HuH-7 (cell line): Measurements from ENCODE around the gene ZIC3.
"Not testable (repeated sequence)": the region's sequence is repeated elsewhere in the genome, so short reads cannot be mapped to it uniquely, and the experiment has no call there.

Experiments used
- DNase-seq: peaks from one replicate; pipeline ENCODE4 v3.0.0; 2011; ENCODE audit warnings: low spot score

The ZIC3 gene

DNA sequence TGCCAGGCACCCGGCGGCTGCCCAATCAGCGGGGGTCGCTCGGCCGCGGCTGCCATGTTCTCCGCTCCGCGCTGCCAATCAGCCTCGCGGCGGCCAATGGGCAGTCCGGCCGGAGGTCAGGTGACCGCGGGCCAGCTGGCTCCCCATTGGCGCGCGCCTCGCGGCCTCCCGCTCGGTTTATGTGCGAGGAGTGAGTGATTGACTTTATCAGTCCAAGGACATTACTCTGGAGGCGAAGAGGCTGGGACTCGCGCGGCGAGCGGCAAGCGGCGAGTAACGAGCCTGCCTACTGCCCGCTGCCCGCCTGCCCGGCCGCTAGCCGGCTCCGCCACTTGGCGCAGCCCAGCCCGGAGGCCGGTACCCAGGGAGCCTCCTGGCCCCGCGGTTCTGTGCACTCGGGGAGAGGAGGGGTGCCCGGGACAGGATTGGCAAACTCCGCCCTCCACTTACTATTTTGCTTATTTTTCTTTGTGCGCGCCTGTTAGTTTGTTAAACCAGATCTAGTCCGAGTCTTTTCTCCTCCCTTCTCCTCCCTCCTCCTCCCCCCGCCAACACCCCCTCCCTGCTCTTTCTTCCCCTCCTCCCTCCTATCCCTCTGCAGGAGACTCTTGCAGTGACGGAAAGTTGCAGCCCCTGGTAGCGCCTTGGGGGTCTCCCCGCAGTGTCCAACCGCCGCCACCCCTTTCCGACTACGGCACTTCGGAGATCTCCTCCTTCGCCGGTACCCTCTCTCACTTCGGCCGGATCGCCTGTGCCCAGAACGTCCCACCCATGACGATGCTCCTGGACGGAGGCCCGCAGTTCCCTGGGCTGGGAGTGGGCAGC is at the start of gene ZIC3:
TSS of gene ZIC3 (plus strand) at position 207 of the 825 bp plus-strand sequence. CDS start at position 772, 565 bp downstream.
- no peak for DNase-seq

DNA sequence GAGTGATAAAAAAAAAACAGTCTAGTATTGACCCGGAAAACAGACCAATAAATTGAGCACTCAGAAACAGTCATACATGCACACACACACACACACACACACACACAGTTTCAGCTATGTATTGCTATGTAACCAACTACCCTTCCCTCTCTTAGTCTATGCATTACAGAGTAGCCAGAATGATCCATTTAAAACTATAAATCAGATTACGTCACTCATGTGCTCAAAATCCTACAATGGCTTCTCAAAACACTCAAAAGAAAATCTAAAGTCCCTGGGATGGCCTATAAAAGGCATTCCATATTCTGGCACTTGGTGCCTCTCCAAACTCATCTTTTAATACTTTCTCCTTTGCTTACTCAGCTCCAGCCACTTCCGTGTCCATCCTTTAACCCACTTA is 46.5 kb upstream of the ZIC3 start:
- DNase-seq, result no peak

DNA sequence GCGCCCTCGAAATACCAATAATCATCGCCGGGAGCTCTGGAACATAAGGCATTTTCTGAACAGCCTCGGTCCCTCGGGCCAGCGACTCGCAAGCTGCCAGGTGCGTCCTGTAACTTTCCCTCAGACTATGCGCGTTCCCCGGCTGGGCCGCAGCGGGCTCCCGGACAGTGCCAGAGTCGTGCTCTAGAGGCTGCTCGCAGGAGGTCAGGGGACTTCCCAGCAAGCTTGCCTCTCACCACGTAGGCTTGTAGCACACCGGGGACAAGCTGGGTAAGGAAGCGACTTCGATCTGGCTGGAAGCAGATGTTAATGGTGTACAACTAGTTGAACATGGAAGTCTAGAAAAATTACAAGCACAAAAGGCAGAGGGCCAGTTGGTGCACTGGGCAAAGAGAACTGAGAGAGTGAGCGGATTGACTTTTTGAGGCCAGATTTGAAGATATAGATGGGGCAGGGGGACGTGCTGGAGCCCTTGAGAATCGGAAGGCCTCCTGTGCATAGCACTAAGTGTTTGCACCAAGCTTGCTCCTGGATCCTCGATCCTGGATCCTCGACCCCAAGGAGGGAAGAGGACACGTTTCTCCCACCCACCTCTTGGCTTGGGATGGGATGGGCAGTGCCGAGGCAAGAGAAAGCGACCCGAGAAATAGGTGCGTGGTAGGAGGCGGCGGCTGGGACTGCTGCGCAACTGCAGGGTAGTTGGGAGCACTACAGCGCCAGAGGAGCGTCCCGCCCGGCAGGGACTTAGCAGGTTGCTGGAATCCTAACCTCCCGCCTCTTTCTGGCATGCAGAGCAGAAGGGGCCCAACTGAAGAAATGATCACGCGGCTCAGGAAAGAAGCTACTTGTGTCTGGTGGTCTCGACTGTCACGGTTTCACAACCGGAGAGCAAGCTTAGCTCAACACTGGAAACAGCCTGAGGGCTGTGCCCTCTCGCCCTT is 19.9 kb upstream of the ZIC3 start:
- DNase-seq, result no peak

DNA sequence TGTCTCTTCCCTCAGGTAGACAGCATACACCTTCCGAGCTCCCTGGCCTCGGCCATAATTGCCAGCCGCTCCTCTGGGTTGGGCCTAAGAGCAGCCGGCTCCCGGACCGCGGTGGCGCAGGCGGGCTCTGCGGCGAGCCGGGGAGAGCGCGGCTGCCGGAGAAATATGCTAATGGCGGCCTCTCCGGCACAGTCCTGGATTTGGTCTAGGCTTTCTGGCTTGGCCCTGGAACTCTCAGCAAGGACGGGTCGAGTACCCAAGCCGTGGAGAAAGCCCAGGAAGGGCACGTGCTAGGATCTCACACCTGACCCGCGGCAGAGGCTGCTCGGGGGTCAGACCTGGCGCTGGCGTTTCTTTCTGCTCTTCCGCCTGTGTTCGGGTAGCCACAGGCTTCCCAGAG is 18.6 kb upstream of the ZIC3 start:
- no peak for DNase-seq

DNA sequence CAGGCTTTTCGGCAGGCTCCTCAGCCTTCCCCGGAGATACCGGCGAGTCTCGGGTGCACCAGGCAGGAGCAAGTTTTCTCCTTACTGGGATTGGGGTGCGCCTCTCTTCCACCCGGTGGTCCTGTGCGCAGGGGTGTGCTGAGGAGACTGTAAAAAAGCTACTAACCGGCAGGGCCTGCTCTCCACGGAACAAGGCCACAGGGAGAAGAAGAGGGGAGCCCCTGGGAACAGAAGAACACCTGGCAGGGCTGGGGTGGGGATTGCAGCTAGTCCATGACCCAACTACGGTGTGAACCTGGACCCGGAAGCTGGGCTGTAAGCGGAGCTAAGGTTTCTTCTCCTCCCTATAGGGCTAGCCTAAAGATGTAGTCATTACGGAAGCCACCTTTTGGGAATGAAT is 17.7 kb upstream of the ZIC3 start:
- no peak for DNase-seq

DNA sequence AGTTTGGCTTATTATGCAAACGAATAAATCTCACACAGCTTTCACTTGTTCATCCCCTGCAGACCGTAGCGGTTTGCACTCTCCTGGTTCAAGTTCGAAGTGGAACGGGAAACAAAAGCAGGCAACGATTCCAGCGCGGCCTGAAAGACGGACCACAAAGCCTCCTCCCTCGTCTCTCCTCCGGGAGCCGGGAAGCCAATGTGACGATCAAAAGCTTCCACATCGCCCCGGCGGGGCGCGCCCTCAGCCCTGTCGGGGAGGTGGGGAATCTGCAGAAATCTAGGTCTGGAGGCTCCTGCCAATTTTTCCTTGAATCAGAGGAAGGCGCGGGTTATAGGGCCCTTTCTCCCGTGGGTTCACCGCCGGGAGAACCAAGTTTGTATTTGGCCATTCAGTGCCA is 16.9 kb upstream of the ZIC3 start:
- no peak for DNase-seq

DNA sequence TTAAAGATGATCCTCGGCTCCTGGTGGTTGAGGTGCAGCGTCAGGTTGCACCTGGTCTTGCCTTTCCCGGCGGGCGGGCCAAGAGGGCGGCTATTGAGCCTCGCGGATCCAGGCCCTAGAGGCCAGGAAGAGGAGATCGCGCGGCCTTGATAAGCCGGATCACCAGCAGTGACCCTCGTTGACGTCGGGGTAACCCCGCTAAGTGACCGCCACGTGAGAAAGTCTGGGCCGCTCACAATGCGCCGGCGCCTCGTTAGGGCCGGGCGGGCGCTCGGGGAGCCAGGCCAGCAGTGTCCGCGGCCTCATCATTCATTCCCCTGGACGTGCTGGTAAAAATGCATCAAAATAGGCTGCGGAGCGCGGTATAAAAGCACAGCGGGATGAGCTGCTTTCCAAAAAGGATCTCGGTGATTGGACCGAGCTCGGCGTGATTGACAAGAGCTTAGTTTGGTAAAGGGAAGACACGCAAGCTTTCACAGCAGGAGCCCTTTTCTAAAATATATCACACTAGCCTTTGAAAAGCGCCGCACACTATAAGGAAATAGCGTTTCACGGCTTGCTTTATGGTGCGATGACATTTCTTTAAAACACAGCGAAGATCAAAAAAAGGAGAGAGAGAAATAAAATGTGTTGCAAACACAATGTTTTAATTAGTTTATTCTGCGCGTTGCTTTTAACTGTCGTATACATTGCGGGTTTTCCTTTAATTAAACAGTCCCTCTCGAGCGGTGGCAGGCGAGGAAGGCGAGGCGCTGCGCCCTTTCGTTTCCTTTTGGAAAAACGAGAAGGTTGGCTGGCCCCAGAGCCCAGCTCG is 15.9 kb upstream of the ZIC3 start:
- DNase-seq, result no peak

DNA sequence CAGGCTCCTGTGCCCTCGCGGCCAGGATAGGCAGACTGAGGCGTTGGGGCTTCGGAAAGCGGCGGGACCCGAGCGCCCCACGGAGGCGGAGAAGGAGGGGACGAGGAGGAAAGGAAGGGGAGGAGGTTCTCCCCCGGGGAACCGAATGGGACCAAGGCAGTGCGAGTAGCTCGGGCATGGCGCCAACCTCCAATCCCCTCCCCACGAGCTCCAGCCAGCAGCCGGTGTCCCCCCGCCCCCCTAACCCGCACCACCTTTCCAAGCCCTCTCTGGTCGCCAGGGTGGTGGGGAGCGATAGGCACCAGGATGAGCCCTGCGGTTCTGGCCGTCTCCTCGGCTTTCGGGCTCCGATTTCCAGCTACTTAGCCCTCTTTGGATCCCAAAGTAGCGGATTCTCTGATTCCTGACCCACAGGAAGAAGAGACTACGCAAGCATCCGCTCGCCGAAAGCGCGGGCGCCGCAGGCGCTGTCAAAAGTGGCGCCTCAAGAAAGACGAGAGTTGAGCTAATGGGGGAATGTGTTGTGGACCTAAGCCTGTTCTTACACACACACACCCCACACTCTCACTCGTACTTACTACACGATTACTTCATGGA is 15.2 kb upstream of the ZIC3 start:
- DNase-seq, result no peak

DNA sequence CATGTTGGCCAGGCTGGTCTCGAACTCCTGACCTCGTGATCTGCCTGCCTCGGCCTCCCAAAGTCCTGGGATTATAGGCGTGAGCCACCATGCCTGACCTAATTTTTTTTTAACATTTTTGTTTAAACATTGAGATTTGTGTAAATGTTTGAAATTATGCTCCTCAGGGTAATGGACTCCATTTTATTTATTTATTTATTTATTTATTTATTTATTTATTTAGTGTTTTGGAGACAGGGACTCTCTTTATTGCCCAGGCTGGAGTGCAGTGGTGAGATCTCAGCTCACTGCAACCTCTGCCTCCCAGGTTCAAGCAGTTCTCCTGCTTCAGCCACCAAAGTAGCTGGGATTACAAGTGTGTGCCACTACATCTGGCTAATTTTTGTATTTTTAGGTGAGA is 13.8 kb upstream of the ZIC3 start:
- DNase-seq, result not testable (repeated sequence)

DNA sequence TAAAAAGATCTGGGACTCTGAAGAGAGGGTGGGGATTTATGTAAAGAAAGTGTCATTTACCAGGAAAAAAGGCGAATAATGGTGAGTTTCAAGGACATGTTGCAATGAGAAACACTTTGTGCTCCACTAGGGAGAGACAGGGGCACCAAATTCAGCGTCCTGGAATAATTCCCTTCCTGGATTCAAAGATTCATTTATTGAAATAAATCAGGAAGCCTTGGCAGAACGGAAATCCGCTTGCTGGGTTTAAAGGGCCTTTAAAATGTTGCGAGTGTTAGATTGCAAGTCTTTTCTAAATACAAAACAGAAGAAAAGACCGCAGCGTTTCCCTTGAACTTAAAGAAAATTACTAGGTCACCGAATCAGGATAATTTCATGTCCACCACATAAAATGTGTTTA is 3.8 kb upstream of the ZIC3 start:
- DNase-seq, result no peak

DNA sequence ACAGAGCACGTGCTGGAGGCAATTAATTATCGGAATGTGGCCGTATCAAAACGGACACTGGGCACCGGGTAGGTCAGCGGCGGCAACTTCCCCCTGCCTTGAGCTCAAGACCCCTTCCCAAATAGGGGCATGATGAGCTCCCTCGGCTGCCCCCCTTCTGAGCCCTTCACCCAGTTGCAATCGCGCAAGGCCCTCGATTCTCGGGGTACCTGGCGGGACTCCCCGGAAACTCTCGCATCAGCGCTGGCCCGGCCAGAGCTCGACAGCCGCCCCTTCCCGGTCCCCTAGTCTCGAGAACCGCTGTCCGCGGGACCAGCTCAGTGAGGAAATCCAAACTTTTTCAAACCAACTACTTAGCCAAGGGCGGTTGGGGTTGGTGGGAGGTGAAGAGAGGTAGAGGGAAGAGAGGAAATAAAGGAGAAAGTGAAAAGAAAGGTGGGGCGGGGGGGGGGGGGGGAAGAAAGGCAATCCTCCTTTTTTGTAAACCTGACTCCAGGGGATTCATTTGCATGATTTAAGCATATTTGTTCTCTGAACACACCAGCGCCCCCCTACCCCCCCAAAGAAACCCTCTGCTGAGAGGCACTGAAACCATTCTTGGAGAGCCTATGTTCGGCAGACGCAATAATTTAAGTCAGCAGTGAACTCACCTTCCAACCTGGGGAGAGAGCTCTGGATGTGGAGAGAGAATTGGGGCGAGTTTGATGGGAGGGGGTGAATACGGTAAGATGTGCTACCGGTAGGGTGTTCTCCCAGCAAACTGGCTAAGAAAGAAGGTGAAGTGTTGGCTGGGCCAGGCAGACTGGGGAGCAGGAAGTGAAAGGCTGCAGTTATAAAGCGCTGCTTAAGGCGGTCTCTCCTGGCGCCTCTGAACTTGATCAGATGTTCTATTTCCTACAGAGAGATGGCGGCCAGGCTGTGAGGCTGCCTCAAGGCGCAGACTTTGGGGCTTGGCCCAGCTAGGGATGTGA is 2.0 kb upstream of the ZIC3 start:
- DNase-seq, result no peak

DNA sequence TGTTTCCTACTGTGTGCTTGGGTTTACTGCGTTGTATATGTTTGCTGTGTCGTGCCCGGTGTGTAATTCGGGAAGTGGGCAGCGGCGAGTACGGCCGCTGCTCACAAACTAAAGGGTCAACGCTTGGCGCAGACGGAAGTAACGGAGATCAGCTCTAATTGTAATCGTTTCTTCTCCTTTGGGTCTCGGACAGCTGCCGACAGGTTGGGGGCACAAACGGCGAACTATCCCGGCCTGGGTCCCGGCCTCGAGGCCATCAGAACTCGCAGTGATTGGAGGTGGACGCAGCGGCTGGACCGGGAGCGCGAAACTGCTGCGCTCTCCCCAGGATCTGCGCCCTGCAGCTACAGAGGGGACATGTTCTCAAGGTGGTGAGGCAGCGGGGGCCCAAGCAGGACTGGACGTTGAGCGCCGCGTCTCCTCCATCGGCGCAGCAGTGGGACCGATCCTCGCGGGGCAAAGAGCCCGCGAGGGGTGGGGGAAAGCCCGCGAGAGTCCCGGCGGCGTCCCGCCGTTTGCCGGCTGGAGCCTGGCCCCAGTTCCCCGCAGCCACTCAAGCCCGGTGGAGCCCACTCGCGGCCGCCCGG is 516 bp upstream of the ZIC3 start:
- DNase-seq, result no peak

DNA sequence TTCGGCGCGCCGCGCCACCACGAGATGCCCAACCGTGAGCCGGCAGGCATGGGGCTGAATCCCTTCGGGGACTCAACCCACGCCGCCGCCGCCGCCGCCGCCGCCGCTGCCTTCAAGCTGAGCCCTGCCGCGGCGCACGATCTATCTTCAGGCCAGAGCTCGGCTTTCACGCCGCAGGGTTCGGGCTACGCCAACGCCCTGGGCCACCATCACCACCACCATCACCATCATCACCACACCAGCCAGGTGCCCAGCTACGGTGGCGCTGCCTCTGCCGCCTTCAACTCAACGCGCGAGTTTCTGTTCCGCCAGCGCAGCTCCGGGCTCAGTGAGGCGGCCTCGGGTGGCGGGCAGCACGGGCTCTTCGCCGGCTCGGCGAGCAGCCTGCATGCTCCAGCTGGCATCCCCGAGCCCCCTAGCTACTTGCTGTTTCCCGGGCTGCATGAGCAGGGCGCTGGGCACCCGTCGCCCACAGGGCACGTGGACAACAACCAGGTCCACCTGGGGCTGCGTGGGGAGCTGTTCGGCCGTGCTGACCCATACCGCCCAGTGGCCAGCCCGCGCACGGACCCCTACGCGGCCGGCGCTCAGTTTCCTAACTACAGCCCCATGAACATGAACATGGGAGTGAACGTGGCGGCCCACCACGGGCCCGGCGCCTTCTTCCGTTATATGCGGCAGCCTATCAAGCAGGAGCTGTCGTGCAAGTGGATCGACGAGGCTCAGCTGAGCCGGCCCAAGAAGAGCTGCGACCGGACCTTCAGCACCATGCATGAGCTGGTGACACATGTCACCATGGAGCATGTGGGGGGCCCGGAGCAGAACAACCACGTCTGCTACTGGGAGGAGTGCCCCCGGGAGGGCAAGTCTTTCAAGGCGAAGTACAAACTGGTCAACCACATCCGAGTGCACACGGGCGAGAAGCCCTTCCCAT is 1.1 kb downstream of the ZIC3 start:
- no peak for DNase-seq

DNA sequence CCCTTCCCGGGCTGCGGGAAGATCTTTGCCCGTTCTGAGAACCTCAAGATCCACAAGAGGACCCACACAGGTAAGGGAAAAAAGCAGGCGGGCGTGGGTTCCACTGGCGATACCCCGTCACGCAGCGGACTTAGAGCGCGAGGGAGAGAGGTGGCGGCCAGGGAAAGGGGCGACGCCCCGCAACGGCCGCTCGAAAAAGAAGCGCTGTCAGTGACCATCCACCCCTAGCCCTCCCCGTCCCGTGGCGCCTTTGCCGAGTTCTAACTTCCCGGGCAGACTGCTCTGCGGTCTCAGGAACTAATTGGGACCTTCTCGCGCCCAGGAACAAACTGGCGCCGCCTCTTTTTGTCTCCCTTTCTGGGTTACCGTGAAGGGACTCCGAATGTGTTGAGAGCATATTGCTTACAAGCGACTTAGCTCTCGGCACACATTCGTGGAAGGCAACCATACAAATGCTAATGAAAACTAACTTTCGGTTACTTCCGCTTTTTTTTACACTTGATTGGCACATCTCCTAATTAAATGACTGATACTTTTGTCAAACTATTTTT is 1.8 kb downstream of the ZIC3 start:
- DNase-seq, result no peak

DNA sequence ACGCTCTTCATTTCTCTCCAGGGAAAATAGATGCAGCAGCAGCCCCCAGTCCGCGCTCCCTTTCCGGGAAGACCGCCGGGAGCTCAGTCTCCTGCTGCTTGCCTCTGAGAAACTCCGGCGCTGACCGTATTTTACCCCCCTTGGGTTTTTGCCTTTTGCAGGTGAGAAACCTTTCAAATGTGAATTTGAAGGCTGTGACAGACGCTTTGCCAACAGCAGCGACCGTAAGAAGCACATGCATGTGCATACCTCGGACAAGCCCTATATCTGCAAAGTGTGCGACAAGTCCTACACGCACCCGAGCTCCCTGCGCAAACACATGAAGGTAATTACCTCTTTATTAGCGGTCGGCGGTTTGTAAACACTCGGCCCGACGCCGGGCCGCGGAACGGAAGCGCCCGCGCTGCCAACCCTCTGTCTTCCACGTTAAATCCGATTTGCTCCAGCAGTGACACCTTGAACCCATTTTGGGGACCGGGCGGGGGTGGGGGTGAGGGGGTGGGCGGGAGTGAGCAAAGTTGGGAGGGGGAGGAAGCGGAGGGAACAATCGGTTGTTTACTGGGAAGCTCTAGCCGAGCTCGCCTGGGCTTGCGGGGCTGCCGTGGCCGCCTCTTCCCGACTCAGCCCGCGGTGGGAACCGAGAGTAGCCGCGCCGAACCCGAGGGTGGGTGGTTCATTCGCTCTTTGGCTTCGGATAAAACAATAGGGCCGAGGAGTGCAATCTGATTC is 3.0 kb downstream of the ZIC3 start:
- DNase-seq, result no peak

DNA sequence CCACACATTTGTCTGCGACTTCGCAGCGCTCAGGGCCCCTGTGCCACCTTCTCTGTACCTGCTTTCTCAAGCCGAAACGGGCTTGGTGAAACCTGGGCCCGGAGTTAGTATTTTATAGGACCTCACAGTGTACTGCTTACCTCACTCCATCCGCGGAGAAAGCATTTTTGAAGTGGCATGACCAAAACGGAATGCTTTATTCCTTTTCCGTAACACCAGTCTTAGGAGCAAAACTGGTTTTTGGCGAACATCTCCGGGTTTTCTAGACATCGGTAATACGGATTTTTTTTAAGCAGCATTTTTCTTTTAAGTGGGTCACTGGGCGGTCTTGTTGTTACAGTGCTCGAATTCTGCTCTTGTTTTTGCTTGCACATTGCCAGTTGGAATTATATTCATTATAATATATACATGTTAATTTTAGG is 3.6 kb downstream of the ZIC3 start:
- no peak for DNase-seq

DNA sequence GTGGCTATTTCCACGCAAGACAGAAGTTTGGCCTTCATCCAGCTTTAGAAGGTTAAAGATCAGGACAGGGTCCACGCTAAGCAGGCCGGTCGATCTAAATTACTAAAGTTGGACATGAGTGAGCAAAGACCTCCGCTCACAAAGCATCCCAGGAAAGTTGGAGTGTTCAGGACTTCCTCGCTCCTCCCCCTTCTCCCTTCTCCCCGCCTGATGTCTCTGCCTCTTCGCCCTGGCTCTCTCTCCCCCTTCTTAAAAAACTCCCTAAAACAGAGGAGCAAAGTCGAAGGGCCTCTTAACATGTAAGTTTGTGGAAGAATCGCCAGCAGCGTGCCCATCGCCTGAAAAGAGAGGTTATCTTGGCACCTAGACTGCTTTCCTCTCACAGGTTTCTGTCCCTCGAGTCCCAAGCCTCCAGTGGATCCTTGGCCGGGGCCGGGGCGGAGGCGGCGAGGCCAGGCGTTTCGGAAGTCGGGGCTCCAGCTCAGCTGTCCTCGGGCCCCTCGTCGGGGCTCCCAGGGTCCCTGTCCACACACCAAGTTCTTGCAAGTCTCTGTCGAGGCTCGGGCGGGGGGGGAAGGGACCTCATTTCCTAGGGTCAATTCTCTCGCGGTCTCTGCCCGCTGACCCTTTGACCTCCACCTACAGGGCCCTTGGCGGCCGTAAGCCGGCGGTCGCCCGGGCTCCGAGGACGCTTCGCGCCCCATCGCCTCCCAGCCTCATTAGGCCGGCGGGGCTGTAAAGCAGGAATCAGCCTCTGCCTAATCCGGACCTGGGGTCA is 7.6 kb downstream of the ZIC3 start:
- no peak for DNase-seq
